ENCODE data around the gene HOXB8.

The HOXB8 gene

GRCh38 chr17:48567646-48568354, 47.3 kb downstream of the HOXB8 start:
- DNase-seq (ENCODE audit: low read depth): no peak

DNA sequence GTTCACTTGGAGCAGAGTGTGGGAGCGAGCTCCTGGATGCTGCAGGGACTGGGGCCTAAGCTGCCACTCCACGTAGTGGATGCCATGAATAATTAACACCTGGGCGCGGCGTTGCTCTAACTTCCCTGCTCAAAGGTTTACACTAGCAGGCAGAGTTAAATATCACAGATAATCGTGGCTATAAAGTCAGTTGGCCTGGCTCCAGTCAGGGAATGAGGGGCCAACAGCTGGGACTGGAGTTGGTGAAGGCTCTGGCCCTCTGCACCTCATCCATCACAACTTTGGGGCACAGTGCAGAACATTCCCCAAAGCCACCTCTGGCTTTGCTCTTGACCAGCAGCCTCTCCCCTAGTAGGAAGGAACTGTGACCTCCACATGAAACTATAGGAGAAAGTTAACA, 47.9 kb downstream of the HOXB8 start:
- DNase-seq (ENCODE audit: low read depth): no peak

- no peak for DNase-seq (ENCODE audit: low read depth)
Observed at GRCh38 chr17:48566717-48567116, 48.4 kb downstream of the HOXB8 start.

GRCh38 chr17:48565925-48566710, 49.0 kb downstream of the HOXB8 start:
- DNase-seq (ENCODE audit: low read depth): no peak

DNA sequence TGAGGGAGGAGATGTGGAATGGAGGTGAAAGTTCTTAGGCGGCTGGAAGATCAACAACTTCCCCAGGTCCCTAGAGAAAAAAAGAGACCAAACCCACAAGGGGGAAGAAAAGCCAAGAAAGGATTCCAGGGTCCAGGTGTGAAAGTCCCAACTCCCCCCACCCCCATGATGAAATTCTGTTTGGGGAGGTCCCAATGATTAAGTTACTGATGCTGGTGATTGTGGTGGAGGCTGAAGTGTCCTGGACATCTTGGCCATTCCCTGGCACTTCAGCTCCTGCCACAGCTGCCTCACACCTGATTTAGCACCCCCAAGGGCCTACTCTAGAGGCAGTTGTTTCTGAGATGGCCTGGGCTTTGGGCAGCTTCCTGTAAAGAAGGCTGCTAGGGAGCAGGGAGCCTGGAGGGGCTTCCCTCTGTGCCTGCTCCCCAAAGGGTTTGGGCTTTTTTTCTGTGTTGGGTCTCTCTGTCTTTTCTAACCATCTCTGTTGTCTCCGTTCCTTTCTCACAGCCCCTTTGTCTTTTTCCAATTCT, 50.0 kb downstream of the HOXB8 start:
- DNase-seq (ENCODE audit: low read depth): no peak

GRCh38 chr17:48564188-48565021, 50.7 kb downstream of the HOXB8 start:
- no peak for DNase-seq (ENCODE audit: low read depth)

- DNase-seq (ENCODE audit: low read depth): no peak
Observed at GRCh38 chr17:48563867-48564187, 51.3 kb downstream of the HOXB8 start.

- no peak for DNase-seq (ENCODE audit: low read depth)
Observed at GRCh38 chr17:48563385-48563838, 51.7 kb downstream of the HOXB8 start.

DNA sequence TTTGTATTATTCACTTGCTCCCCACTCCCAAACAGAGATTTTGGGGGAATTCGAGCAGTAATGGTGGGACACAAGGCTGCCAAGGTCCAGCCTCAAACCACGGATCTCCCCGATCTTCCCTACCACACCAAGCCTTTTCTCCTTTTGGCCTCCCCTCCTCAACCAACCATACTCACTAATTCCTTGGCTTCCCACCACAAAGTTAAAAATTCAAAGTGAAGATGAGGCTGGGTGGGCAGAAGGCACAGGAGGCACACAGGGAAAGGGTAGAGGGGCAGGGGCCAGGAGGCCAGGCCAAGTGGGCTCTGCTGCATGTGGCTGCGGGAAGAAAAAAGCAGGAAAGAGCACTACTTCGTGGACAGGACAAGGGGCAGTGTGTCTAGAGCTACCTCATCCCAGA, 52.2 kb downstream of the HOXB8 start:
- no peak for DNase-seq (ENCODE audit: low read depth)

All from CMK (cell line).